Esophagus mucosa (tissue), 1 donor: ENCODE data around the gene RBM28. TPM values are rescaled to one million over a fixed set of nuclear protein-coding genes. Genes with fewer than 3 reads are reported as not detected.
"Not testable (repeated sequence)": the region's sequence is repeated elsewhere in the genome, so short reads cannot be mapped to it uniquely, and the experiment has no call there.

Experiments
- ATAC-seq: fragments of 200-7000 bp; cut with Tn5 transposase; one replicate; pipeline ENCODE4 v1.9.1; 2020
- total RNA-seq: library from RNA; stranded (reverse); gene quantifications from one replicate; pipeline ENCODE4 v1.2.4, GENCODE V29; 2023
- donor health status: DM: yes; HTN: yes; CAD: no.

Gene RBM28
- total RNA-seq, 1 donor from 2014 or later: 23.3 TPM

GRCh38 chr7:128344431-128344774 is 695 bp upstream of the RBM28 start:
- ATAC-seq: no peak

GRCh38 chr7:128341733-128342132 is 2.0 kb downstream of the RBM28 start:
- no peak for ATAC-seq

GRCh38 chr7:128335730-128336129 is 8.0 kb downstream of the RBM28 start:
- no peak for ATAC-seq

- no peak for ATAC-seq
These were observed 19.4 kb downstream of the RBM28 start for GRCh38 chr7:128324368-128324680.

GRCh38 chr7:128323459-128324367 is 20.0 kb downstream of the RBM28 start:
- no peak for ATAC-seq

- ATAC-seq: no peak
These were observed 20.7 kb downstream of the RBM28 start for GRCh38 chr7:128323040-128323439.

GRCh38 chr7:128322040-128322643 is 21.6 kb downstream of the RBM28 start:
- ATAC-seq: peak; percentile 67

GRCh38 chr7:128321044-128321422 is 22.7 kb downstream of the RBM28 start:
- ATAC-seq: no peak

GRCh38 chr7:128318691-128319090 is 25.0 kb downstream of the RBM28 start:
- ATAC-seq: no peak

GRCh38 chr7:128311013-128311412 is 32.7 kb downstream of the RBM28 start:
- no peak for ATAC-seq

GRCh38 chr7:128310499-128310898 is 33.2 kb downstream of the RBM28 start:
- ATAC-seq: no peak

- no peak for ATAC-seq
These were observed 33.7 kb downstream of the RBM28 start for GRCh38 chr7:128309976-128310375.

- ATAC-seq: no peak
These were observed 34.6 kb downstream of the RBM28 start for GRCh38 chr7:128309124-128309523.

- no peak for ATAC-seq
These were observed 36.6 kb downstream of the RBM28 start for GRCh38 chr7:128307061-128307460.

GRCh38 chr7:128304212-128304611 is 39.5 kb downstream of the RBM28 start:
- ATAC-seq: peak; percentile 30

GRCh38 chr7:128303643-128304042 is 40.1 kb downstream of the RBM28 start:
- no peak for ATAC-seq

- ATAC-seq: no peak
These were observed 40.6 kb downstream of the RBM28 start for GRCh38 chr7:128303133-128303532.

- no peak for ATAC-seq
These were observed 41.6 kb downstream of the RBM28 start for GRCh38 chr7:128302139-128302538.

- ATAC-seq: no peak
These were observed 44.5 kb downstream of the RBM28 start for GRCh38 chr7:128299109-128299607.

- not testable (repeated sequence) for ATAC-seq
These were observed 45.7 kb downstream of the RBM28 start for GRCh38 chr7:128298004-128298403.

GRCh38 chr7:128287556-128287955 is 56.2 kb downstream of the RBM28 start:
- no peak for ATAC-seq

- no peak for ATAC-seq
These were observed 59.6 kb downstream of the RBM28 start for GRCh38 chr7:128284102-128284501.

- ATAC-seq: no peak
These were observed 61.9 kb downstream of the RBM28 start for GRCh38 chr7:128281605-128282380.
